Calu3 (cell line): ENCODE results near the gene PRR13. TPM values are rescaled to one million over a fixed set of nuclear protein-coding genes. Genes with fewer than 3 reads are reported as not detected.

Experiments
- BruUV-seq: library from RNA; stranded (reverse); fragments of 400-500 nt; replicated peaks from 2 replicates; lab custom pipeline; 2021; lab: Mats Ljungman, UMichigan
- CTCF ChIA-PET: fragments of 300-600 bp; sonication (Branson Sonifier 250); formaldehyde crosslinking; loops from one replicate; lab custom pipeline; 2022; ENCODE audit warnings: antibody characterized with exemption; lab: Charles Lee
- DNase-seq: peaks from one replicate; pipeline ENCODE4 v3.0.0; 2022
- H3K27ac Mint-ChIP-seq: one replicate; pipeline ENCODE4 v1.8.0; 2022; ENCODE audit warnings: mixed read lengths; ENCODE audit not compliant: unreplicated experiment
- H3K27me3 Mint-ChIP-seq: one replicate; pipeline ENCODE4 v1.8.0; 2022; ENCODE audit warnings: mixed read lengths; ENCODE audit not compliant: unreplicated experiment
- H3K36me3 Mint-ChIP-seq: one replicate; pipeline ENCODE4 v1.8.0; 2022; ENCODE audit warnings: mild to moderate bottlenecking, moderate library complexity, mixed read lengths; ENCODE audit not compliant: insufficient read depth, unreplicated experiment
- H3K4me1 Mint-ChIP-seq: one replicate; pipeline ENCODE4 v1.8.0; 2022; ENCODE audit warnings: mild to moderate bottlenecking, low read depth, mixed read lengths; ENCODE audit not compliant: unreplicated experiment
- H3K4me3 Mint-ChIP-seq: one replicate; pipeline ENCODE4 v1.8.0; 2022; ENCODE audit warnings: mild to moderate bottlenecking, low read depth, moderate library complexity, mixed read lengths; ENCODE audit not compliant: unreplicated experiment
- H3K9me3 Mint-ChIP-seq: one replicate; pipeline ENCODE4 v1.8.0; 2022; ENCODE audit warnings: low read depth, mixed read lengths; ENCODE audit not compliant: unreplicated experiment
- CTCF ChIP-seq: fragments of 200-600 bp; IDR thresholded peaks from one replicate; pipeline ENCODE4 v1.8.0; 2022; ENCODE audit warnings: antibody characterized with exemption; ENCODE audit not compliant: unreplicated experiment
- intact Hi-C: fragments of 100-400 bp; cut with micrococcal nuclease; formaldehyde crosslinking; loops from one replicate; pipeline ENCODE4 v1.10.0; 2022; ENCODE audit not compliant: unreplicated experiment
- total RNA-seq: library from RNA; stranded (reverse); gene quantifications from 2 replicates; pipeline ENCODE4 v1.2.3, GENCODE V29; 2022

PRR13 gene
- total RNA-seq, 1 experiment from 2014 or later: 151 TPM

- no peaks in the 10 kb centered on the region for H3K9me3 Mint-ChIP-seq
- no peak for DNase-seq
- CTCF ChIA-PET: no interaction called here
- no peak for TF ChIP-seq CTCF
- no TSS peak for BruUV-seq
- H3K27me3 Mint-ChIP-seq: no peaks in the 10 kb centered on the region
- peaks cover 86% of the 10 kb centered on the region for H3K36me3 Mint-ChIP-seq
- H3K4me1 Mint-ChIP-seq: no peaks in the 10 kb centered on the region
- intact Hi-C loops: no loop called here
- no peak overlapping the region for H3K4me3 Mint-ChIP-seq
- no peak overlapping the region for H3K27ac Mint-ChIP-seq
These were observed 26.7 kb downstream of the PRR13 start for GRCh38 chr12:53468282-53468681.

GRCh38 chr12:53472056-53472582 is 30.6 kb downstream of the PRR13 start:
- no peaks in the 10 kb centered on the region for H3K4me1 Mint-ChIP-seq
- H3K27ac Mint-ChIP-seq: no peak overlapping the region
- intact Hi-C loops: no loop called here
- H3K36me3 Mint-ChIP-seq: peaks cover 85% of the 10 kb centered on the region
- TF ChIP-seq CTCF: no peak
- no peaks in the 10 kb centered on the region for H3K9me3 Mint-ChIP-seq
- no peak for DNase-seq
- H3K4me3 Mint-ChIP-seq: no peak overlapping the region
- no TSS peak for BruUV-seq
- CTCF ChIA-PET: no interaction called here
- no peaks in the 10 kb centered on the region for H3K27me3 Mint-ChIP-seq

DNA sequence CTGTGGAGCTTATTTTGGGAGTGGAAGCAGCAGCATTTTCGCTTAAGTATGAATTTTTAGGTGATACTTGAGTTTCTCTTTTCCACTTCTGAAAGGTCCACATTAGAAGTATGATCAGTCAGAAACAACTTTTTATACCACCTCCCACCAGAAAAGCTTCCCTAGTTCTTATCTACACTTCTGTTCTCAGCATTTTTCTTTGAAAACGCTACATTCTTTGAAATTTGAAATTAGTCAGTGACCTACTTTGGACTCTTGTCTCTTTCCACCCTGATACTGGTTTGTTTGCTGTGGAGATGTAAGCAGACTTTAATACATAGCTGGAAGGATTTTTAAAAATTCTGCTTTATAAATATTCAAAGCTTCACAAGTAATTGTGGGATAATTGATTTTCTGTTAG is 32.5 kb downstream of the PRR13 start:
- Mint-ChIP-seq H3K27ac (no peak overlapping the region), H3K4me3 (no peak overlapping the region), H3K4me1 (no peaks in the 10 kb centered on the region), H3K27me3 (no peaks in the 10 kb centered on the region), H3K36me3 (peaks cover 84% of the 10 kb centered on the region), H3K9me3 (no peaks in the 10 kb centered on the region)
- CTCF ChIA-PET: no interaction called here
- intact Hi-C loops: no loop called here
- TSS peak; percentile 16 for BruUV-seq
- no peak for DNase-seq
- TF ChIP-seq CTCF: no peak

- no peak for DNase-seq
- TF ChIP-seq CTCF: no peak
- no peak overlapping the region for H3K27ac Mint-ChIP-seq
- no peaks in the 10 kb centered on the region for H3K9me3 Mint-ChIP-seq
- H3K4me3 Mint-ChIP-seq: no peak overlapping the region
- H3K36me3 Mint-ChIP-seq: peaks cover 85% of the 10 kb centered on the region
- intact Hi-C loops: no loop called here
- BruUV-seq: no TSS peak
- H3K4me1 Mint-ChIP-seq: no peaks in the 10 kb centered on the region
- CTCF ChIA-PET: no interaction called here
- H3K27me3 Mint-ChIP-seq: no peaks in the 10 kb centered on the region
These were observed 33.3 kb downstream of the PRR13 start for GRCh38 chr12:53474819-53475218.
